A673 (cell line): ENCODE results near the gene SRCAP. TPM values are rescaled to one million over a fixed set of nuclear protein-coding genes. Genes with fewer than 3 reads are reported as not detected.
A peak's percentile ranks its signal among the peaks of the same experiment; 100 is the strongest.

Experiments used
- BruUV-seq: library from RNA; stranded (reverse); fragments of 400-500 nt; replicated peaks from 2 replicates; lab custom pipeline; 2021; lab: Mats Ljungman, UMichigan
- CTCF ChIA-PET: fragments of 300-600 bp; sonication (Branson Sonifier 250); formaldehyde crosslinking; loops from one replicate; lab custom pipeline; 2022; ENCODE audit warnings: antibody characterized with exemption; lab: Charles Lee
- POLR2A ChIA-PET: fragments of 300-600 bp; sonication (Branson Sonifier 250); formaldehyde crosslinking; loops from one replicate; lab custom pipeline; 2022; ENCODE audit warnings: antibody characterized with exemption; ENCODE audit not compliant: low non-redundant PET; lab: Charles Lee
- DNase-seq: peaks from one replicate; pipeline ENCODE4 v3.0.0-alpha.2; 2015; ENCODE audit warnings: low spot score
- H3K27ac ChIP-seq: fragments of 200-600 bp; sonication (generic); 2 replicates; pipeline ENCODE4 v1.5.1; 2016; ENCODE audit warnings: mixed run types, low read depth, mild to moderate bottlenecking, mixed read lengths, antibody characterized with exemption, low read length; ENCODE audit not compliant: poor library complexity, severe bottlenecking
- H3K27me3 ChIP-seq: fragments of 200-600 bp; sonication (generic); replicated peaks from 2 replicates; pipeline ENCODE4 v1.6.1; 2017; ENCODE audit warnings: mixed run types, low read depth, mild to moderate bottlenecking, mixed read lengths, antibody characterized with exemption, low read length; ENCODE audit not compliant: insufficient read depth, poor library complexity
- H3K36me3 ChIP-seq: fragments of 200-600 bp; sonication (generic); 2 replicates; pipeline ENCODE4 v1.6.1; 2016; ENCODE audit warnings: mixed run types, mild to moderate bottlenecking, mixed read lengths, antibody characterized with exemption, low read length; ENCODE audit not compliant: insufficient read depth, poor library complexity, severe bottlenecking
- H3K4me1 ChIP-seq: fragments of 200-600 bp; sonication (generic); 2 replicates; pipeline ENCODE4 v1.6.1; 2017; ENCODE audit warnings: mixed run types, mild to moderate bottlenecking, mixed read lengths, antibody characterized with exemption, low read length; ENCODE audit not compliant: insufficient read depth, poor library complexity, severe bottlenecking
- H3K4me3 ChIP-seq: fragments of 200-600 bp; sonication (generic); 2 replicates; pipeline ENCODE4 v1.5.1; 2016; ENCODE audit warnings: low read depth, mixed run types, mild to moderate bottlenecking, mixed read lengths, low read length; ENCODE audit not compliant: poor library complexity, severe bottlenecking
- H3K9me3 ChIP-seq: fragments of 200-600 bp; sonication (generic); 2 replicates; pipeline ENCODE4 v1.6.1; 2016; ENCODE audit warnings: mixed run types, low read depth, mild to moderate bottlenecking, mixed read lengths, antibody characterized with exemption, low read length; ENCODE audit not compliant: poor library complexity, severe bottlenecking
- CTCF ChIP-seq: fragments of 300-800, 200-600 bp; sonication (generic); conservative IDR thresholded peaks from 2 replicates; pipeline ENCODE4 v1.5.1; 2017; ENCODE audit warnings: low read depth, mild to moderate bottlenecking, antibody characterized with exemption, low read length, moderate library complexity, mixed read lengths
- EZH2 ChIP-seq: fragments of 200-600 bp; sonication (generic); IDR thresholded peaks from 2 replicates; pipeline ENCODE4 v1.6.1; 2017; ENCODE audit warnings: borderline replicate concordance, low read depth, mild to moderate bottlenecking, mixed read lengths, antibody characterized with exemption, low read length; ENCODE audit not compliant: poor library complexity, severe bottlenecking
- intact Hi-C: fragments of 100-400 bp; cut with micrococcal nuclease; formaldehyde crosslinking; loops from one replicate; pipeline ENCODE4 v1.10.0; 2022; ENCODE audit not compliant: unreplicated experiment
- total RNA-seq: library from RNA; stranded (reverse); gene quantifications from 2 replicates; pipeline ENCODE4 v1.2.3, GENCODE V29; 2021

SRCAP gene
- total RNA-seq, 1 experiment from 2014 or later, result 104 TPM

GRCh38 chr16:30767767-30768465, 68.9 kb downstream of the SRCAP start:
- Histone ChIP-seq H3K9me3 (no peaks in the 10 kb centered on the region), H3K4me3 (no peak overlapping the region), H3K36me3 (peaks cover 94% of the 10 kb centered on the region), H3K4me1 (peaks cover 8% of the 10 kb centered on the region), H3K27ac (no peak overlapping the region), H3K27me3 (no peaks in the 10 kb centered on the region)
- BruUV-seq, result no TSS peak
- ChIA-PET POLR2A (interaction anchor here (0.5 to 0.6 kb wide), 2 partner anchors 9 to 70 kb away, joined by 3 read pairs; no protein-coding TSS in a partner anchor), CTCF (no interaction called here)
- intact Hi-C loops, result no loop called here
- TF ChIP-seq EZH2 (no peak), CTCF (no peak)
- no peak for DNase-seq

- TF ChIP-seq EZH2 (no peak), CTCF (no peak)
- Histone ChIP-seq H3K4me3 (no peak overlapping the region), H3K27me3 (no peaks in the 10 kb centered on the region), H3K27ac (no peak overlapping the region), H3K36me3 (peaks cover 92% of the 10 kb centered on the region), H3K9me3 (no peaks in the 10 kb centered on the region), H3K4me1 (peaks cover under 1% of the 10 kb centered on the region)
- intact Hi-C loops, result no loop called here
- BruUV-seq, result TSS peak; percentile 24
- no peak for DNase-seq
- ChIA-PET POLR2A (no interaction called here), CTCF (no interaction called here)
These were observed 69.7 kb downstream of the SRCAP start for GRCh38 chr16:30768583-30769181.

- no peaks in the 10 kb centered on the region for H3K27me3 ChIP-seq
- CTCF ChIA-PET, result interaction anchor here (0.5 kb wide), 1 partner anchor 76 kb away, joined by 4 read pairs; no protein-coding TSS in a partner anchor
- no peak for TF ChIP-seq CTCF
- intact Hi-C loops, result no loop called here
- H3K4me3 ChIP-seq, result no peak overlapping the region
- DNase-seq, result no peak
- POLR2A ChIA-PET, result no interaction called here
- no TSS peak for BruUV-seq
- H3K27ac ChIP-seq, result no peak overlapping the region
- H3K4me1 ChIP-seq, result no peaks in the 10 kb centered on the region
- H3K9me3 ChIP-seq, result no peaks in the 10 kb centered on the region
- H3K36me3 ChIP-seq, result peaks cover 92% of the 10 kb centered on the region
These were observed 70.6 kb downstream of the SRCAP start for GRCh38 chr16:30769379-30770089.
